ENCODE results near the gene FAM83D. TPM values are rescaled to one million over a fixed set of nuclear protein-coding genes. Genes with fewer than 3 reads are reported as not detected.

The FAM83D gene
- total RNA-seq, 1 donor from 2014 or later, result 20.4 TPM

DNA sequence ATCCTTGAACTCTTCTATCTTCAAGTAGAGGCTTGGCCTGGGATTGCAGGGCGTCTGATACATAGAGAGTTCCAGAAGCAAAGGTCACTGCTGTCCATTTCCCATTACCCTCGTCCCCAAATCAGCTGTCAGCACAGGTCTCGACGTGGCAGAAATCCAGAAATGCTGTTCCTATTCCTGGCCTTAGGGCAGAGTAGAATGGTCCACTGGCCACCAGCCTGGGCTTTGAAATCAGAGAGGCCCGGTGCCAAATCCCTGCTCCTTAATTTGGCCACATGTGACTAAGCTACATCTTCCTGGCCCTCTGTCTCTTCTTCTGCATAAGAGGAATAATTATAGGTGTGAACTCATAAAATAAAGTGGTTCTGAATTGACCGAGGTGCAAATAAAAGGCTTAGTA is 40.9 kb upstream of the FAM83D start:
- Histone ChIP-seq H3K4me3 (no peak overlapping the region), H3K9me3 (no peaks in the 10 kb centered on the region), H3K27ac (no peak overlapping the region), H3K36me3 (no peaks in the 10 kb centered on the region), H3K4me1 (no peaks in the 10 kb centered on the region), H3K27me3 (no peaks in the 10 kb centered on the region)
- no peak for TF ChIP-seq POLR2A (IDR thresholded peaks at IDR 0.05)
- TF ChIP-seq, protein P1, sequence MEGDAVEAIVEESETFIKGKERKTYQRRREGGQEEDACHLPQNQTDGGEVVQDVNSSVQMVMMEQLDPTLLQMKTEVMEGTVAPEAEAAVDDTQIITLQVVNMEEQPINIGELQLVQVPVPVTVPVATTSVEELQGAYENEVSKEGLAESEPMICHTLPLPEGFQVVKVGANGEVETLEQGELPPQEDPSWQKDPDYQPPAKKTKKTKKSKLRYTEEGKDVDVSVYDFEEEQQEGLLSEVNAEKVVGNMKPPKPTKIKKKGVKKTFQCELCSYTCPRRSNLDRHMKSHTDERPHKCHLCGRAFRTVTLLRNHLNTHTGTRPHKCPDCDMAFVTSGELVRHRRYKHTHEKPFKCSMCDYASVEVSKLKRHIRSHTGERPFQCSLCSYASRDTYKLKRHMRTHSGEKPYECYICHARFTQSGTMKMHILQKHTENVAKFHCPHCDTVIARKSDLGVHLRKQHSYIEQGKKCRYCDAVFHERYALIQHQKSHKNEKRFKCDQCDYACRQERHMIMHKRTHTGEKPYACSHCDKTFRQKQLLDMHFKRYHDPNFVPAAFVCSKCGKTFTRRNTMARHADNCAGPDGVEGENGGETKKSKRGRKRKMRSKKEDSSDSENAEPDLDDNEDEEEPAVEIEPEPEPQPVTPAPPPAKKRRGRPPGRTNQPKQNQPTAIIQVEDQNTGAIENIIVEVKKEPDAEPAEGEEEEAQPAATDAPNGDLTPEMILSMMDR (IDR thresholded peaks at IDR 0.05), result no peak
- no peak for TF ChIP-seq POLR2AphosphoS5 (IDR thresholded peaks at IDR 0.05; ENCODE audit: insufficient read depth in 1 of 2, low read depth in 1 of 2)
- intact Hi-C loops (cut with DNase I), result no loop called here
- DNase-seq (ENCODE audit: extremely low spot score in 2 of 2), result no peak

DNA sequence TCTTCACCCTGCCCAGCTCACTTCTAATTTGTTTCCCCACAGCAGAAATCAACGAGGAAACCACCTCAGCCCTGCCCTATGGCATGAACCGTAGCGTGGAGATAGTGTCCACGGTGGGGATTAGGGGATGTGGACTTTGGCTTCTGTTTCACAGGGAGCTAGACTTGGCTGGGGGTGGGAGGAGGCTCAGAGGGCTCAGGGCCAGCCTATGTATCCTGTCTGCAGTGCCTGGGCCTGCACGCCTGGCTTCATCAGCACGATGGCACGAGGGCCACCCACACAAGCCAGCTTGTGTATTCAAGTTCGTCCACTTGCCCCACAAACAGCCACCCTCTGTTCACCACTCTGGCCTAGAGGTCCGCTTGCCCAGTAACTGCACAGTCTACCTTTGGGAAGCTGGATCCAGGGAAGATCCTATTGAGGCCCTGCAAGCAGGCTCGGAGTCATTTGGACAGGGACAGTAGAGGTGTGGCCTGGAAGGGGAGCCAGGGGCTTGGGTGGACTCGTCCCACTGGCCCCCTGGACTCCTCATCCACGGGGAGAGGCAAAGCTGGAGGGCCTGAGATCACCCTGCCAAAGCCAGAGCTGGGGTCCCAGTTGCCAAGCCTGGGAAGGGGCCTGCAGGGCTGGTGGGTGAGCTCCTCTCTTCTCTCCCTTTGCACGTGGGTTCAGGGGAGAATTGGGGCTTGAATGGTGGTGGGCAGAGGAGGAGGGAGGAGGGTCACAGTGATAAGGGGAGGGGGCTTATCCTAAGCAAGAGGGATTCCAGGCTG is 38.0 kb upstream of the FAM83D start:
- Histone ChIP-seq H3K9me3 (no peaks in the 10 kb centered on the region), H3K27ac (no peak overlapping the region), H3K4me3 (no peak overlapping the region), H3K36me3 (no peaks in the 10 kb centered on the region), H3K4me1 (peaks cover under 1% of the 10 kb centered on the region), H3K27me3 (no peaks in the 10 kb centered on the region)
- TF ChIP-seq POLR2AphosphoS5 (IDR thresholded peaks at IDR 0.05; ENCODE audit: insufficient read depth in 1 of 2, low read depth in 1 of 2), result no peak
- TF ChIP-seq, protein P1 (IDR thresholded peaks at IDR 0.05), result no peak
- TF ChIP-seq POLR2A (IDR thresholded peaks at IDR 0.05), result no peak
- no peak for DNase-seq (ENCODE audit: extremely low spot score in 2 of 2)
- intact Hi-C loops (cut with DNase I), result no loop called here

DNA sequence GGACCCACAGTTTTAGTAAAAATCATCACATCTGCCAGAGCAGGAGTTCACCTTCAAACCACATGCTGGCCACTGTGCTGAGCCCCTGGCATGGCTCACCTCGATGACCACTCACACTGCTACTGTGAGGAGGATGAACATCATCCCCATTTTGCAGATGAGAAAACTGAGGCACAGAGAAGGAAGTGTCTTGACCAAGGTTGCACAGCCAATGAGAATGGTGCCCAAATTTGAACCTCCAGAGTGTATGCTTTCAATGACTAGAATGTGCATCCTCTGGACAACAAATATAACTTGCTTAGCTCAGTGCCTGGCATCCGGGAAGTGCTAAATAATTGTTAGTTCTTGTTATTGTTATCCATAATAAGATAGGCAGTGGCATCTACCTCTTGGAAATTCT is 37.2 kb upstream of the FAM83D start:
- H3K27me3 ChIP-seq, result no peaks in the 10 kb centered on the region
- no peak for DNase-seq (ENCODE audit: extremely low spot score in 2 of 2)
- no peak overlapping the region for H3K27ac ChIP-seq
- intact Hi-C loops (cut with DNase I), result no loop called here
- H3K9me3 ChIP-seq, result no peaks in the 10 kb centered on the region
- no peaks in the 10 kb centered on the region for H3K36me3 ChIP-seq
- TF ChIP-seq, protein P1 (IDR thresholded peaks at IDR 0.05), result no peak
- TF ChIP-seq POLR2AphosphoS5 (IDR thresholded peaks at IDR 0.05; ENCODE audit: insufficient read depth in 1 of 2, low read depth in 1 of 2) (no peak), POLR2A (IDR thresholded peaks at IDR 0.05) (no peak)
- peaks cover 9% of the 10 kb centered on the region for H3K4me1 ChIP-seq
- H3K4me3 ChIP-seq, result no peak overlapping the region

DNA sequence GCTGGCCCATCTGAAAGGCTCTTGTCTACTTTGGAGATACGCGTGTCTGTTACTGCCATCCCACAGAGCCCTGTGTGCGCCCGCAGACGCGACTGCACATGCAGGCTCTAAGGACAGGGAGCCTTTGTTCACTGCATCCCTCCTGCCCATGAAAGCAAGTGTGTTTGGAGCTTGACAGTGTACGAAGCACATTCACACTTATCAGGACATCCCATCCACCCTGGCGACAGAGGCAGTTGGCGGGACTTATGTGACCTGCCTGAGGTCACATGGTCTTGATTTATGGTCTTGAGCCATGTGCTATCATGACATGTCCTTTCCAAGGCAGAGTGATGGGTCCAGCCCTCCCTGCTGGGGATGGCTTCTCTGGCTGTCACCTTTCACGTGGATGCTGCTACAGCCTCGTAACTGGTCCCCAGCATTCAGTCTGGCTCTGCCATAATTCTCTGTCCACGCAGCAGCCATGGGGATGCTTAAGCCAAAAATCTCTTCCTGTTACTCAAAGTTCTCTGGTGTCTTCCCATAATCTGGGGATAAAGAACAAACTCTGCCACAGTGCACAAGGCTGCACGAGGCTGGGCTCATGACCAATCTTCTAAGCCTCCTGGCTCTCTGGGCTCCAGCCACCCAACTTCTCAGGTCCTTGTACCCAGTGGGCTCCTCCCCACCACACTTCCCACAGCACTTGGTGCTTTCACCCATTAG is 36.3 kb upstream of the FAM83D start:
- Histone ChIP-seq H3K27ac (no peak overlapping the region), H3K4me3 (no peak overlapping the region), H3K4me1 (peaks cover 14% of the 10 kb centered on the region), H3K27me3 (no peaks in the 10 kb centered on the region), H3K9me3 (no peaks in the 10 kb centered on the region), H3K36me3 (no peaks in the 10 kb centered on the region)
- TF ChIP-seq POLR2A (IDR thresholded peaks at IDR 0.05) (no peak), POLR2AphosphoS5 (IDR thresholded peaks at IDR 0.05; ENCODE audit: insufficient read depth in 1 of 2, low read depth in 1 of 2) (no peak)
- TF ChIP-seq, protein P1 (IDR thresholded peaks at IDR 0.05), result no peak
- DNase-seq (ENCODE audit: extremely low spot score in 2 of 2), result no peak
- intact Hi-C loops (cut with DNase I), result no loop called here

DNA sequence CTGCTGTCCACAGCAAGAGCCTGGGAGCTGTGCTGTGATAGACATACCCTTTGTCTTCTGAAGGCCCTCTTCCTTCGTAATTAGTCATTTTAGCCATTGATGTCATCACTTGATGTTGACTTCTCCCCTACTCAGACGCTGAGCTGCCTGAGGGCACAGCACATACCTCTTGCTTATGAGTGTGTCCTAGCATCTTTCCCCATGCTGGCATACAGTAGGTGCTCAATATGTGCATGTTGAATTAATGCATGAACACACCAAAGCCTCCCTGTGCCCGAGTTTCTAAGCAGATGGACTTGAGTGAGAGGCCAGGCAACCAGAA is 35.8 kb upstream of the FAM83D start:
- no peak for DNase-seq (ENCODE audit: extremely low spot score in 2 of 2)
- intact Hi-C loops (cut with DNase I), result no loop called here
- Histone ChIP-seq H3K9me3 (no peaks in the 10 kb centered on the region), H3K4me1 (peaks cover 14% of the 10 kb centered on the region), H3K27ac (no peak overlapping the region), H3K27me3 (no peaks in the 10 kb centered on the region), H3K36me3 (no peaks in the 10 kb centered on the region), H3K4me3 (no peak overlapping the region)
- no peak for TF ChIP-seq POLR2A (IDR thresholded peaks at IDR 0.05)
- no peak for TF ChIP-seq POLR2AphosphoS5 (IDR thresholded peaks at IDR 0.05; ENCODE audit: insufficient read depth in 1 of 2, low read depth in 1 of 2)
- TF ChIP-seq, protein P1 (IDR thresholded peaks at IDR 0.05), result no peak

Data from vagina (tissue), 2 donors.